GM18868 (cell line): ENCODE results near the gene SLC39A8.
"Not testable (repeated sequence)": the region's sequence is repeated elsewhere in the genome, so short reads cannot be mapped to it uniquely, and the experiment has no call there.

ENCODE experiments used
- ATAC-seq: cut with Tn5 transposase; IDR thresholded peaks from one replicate; pipeline ENCODE4 v1.9.1; 2021; ENCODE audit warnings: mild to moderate bottlenecking, moderate library complexity; ENCODE audit not compliant: unreplicated experiment

The SLC39A8 gene

GRCh38 chr4:102301167-102301566 is 44.1 kb downstream of the SLC39A8 start:
- ATAC-seq: peak; percentile 40

- peak; percentile 95 for ATAC-seq
These were observed 45.8 kb downstream of the SLC39A8 start for GRCh38 chr4:102299354-102300107.

- no peak for ATAC-seq
These were observed 46.6 kb downstream of the SLC39A8 start for GRCh38 chr4:102298716-102299115.

GRCh38 chr4:102295153-102295862 is 50.0 kb downstream of the SLC39A8 start:
- no peak for ATAC-seq

- ATAC-seq: no peak
These were observed 56.8 kb downstream of the SLC39A8 start for GRCh38 chr4:102288497-102288896.

GRCh38 chr4:102285831-102286230 is 59.5 kb downstream of the SLC39A8 start:
- ATAC-seq: no peak

- ATAC-seq: no peak
These were observed 64.0 kb downstream of the SLC39A8 start for GRCh38 chr4:102281171-102281839.

GRCh38 chr4:102273317-102273716 is 72.0 kb downstream of the SLC39A8 start:
- ATAC-seq: not testable (repeated sequence)

- no peak for ATAC-seq
These were observed 73.0 kb downstream of the SLC39A8 start for GRCh38 chr4:102272318-102272717.

GRCh38 chr4:102268355-102268754 is 76.9 kb downstream of the SLC39A8 start:
- no peak for ATAC-seq

- ATAC-seq: peak; percentile 97
These were observed 82.1 kb downstream of the SLC39A8 start for GRCh38 chr4:102263024-102263787.

GRCh38 chr4:102259702-102260101 is 85.6 kb downstream of the SLC39A8 start:
- no peak for ATAC-seq

GRCh38 chr4:102259081-102259480 is 86.2 kb downstream of the SLC39A8 start:
- ATAC-seq: no peak

GRCh38 chr4:102256321-102256720 is 89.0 kb downstream of the SLC39A8 start:
- ATAC-seq: no peak

GRCh38 chr4:102253860-102254259 is 91.4 kb downstream of the SLC39A8 start:
- no peak for ATAC-seq

GRCh38 chr4:102252171-102252570 is 93.1 kb downstream of the SLC39A8 start:
- ATAC-seq: no peak

GRCh38 chr4:102250341-102250740 is 94.9 kb downstream of the SLC39A8 start:
- no peak for ATAC-seq

- no peak for ATAC-seq
These were observed 98.2 kb downstream of the SLC39A8 start for GRCh38 chr4:102247041-102247440.

GRCh38 chr4:102246416-102246815 is 98.9 kb downstream of the SLC39A8 start:
- no peak for ATAC-seq

GRCh38 chr4:102244878-102245535 is 100.3 kb downstream of the SLC39A8 start:
- no peak for ATAC-seq
